GM20000 (cell line): ENCODE data around the gene HBM.

Source experiments
- DNase-seq: peaks from one replicate; pipeline ENCODE4 v3.0.0; 2012; ENCODE audit warnings: low spot score
- TF ChIP-seq, protein P1 (sequence below): IDR thresholded peaks from 2 replicates; pipeline ENCODE4 v1.5.1; 2012; ENCODE audit warnings: mild to moderate bottlenecking, control low read depth; ENCODE audit errors: extremely low read depth, missing control alignments

The HBM gene

DNA sequence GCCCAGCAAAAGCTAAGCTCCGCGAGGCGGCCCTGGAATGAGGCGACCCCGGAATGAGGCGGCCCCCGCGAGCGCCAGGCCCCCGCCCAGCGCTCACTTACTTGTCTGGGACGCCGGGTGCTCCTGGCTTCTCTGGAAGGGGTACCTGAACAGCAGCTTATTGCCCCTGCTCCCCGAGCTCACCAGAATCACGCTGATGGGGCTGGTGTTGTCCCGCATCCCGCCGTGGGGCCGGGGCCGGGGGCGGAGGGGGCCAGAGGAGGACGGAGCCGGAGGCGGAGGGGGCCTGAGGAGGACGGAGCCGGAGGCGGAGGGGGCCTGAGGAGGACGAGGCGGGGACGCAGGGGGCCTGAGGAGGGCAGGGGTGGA is 27.7 kb upstream of the HBM start:
- DNase-seq: peak; percentile 38
- TF ChIP-seq, protein P1, sequence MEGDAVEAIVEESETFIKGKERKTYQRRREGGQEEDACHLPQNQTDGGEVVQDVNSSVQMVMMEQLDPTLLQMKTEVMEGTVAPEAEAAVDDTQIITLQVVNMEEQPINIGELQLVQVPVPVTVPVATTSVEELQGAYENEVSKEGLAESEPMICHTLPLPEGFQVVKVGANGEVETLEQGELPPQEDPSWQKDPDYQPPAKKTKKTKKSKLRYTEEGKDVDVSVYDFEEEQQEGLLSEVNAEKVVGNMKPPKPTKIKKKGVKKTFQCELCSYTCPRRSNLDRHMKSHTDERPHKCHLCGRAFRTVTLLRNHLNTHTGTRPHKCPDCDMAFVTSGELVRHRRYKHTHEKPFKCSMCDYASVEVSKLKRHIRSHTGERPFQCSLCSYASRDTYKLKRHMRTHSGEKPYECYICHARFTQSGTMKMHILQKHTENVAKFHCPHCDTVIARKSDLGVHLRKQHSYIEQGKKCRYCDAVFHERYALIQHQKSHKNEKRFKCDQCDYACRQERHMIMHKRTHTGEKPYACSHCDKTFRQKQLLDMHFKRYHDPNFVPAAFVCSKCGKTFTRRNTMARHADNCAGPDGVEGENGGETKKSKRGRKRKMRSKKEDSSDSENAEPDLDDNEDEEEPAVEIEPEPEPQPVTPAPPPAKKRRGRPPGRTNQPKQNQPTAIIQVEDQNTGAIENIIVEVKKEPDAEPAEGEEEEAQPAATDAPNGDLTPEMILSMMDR: no peak

DNA sequence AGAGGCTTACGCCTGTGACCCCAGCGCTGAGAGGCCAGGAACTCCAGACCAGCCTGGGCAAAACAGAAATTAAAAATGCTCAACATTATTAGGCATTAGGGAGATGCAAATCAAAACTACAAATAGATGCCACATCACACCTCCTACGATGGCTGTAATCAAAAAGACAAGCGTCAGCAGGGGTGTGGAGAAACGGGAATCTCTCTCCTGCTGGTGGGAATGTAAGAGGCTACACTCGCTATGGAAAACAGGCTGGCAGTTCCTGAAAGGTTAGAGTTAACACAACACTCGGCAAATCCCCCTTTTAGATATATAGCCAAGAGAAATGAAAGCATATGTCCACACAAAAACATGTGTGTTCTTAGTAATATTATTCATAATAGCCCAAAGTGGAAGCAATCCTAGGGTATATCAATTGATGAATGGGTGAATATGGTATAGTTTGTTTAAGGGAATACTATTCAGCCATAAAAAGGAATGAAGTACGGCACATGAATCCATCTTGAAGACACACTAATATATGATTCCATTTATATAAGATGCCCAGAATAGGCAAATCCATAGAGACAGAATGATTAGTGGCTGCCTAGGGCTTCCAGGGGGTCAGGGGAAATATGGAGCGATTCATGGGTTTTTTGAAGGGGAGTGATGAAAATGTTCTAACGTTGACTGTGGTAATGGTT is 25.5 kb upstream of the HBM start:
- DNase-seq: no peak
- TF ChIP-seq, protein P1: no peak

DNA sequence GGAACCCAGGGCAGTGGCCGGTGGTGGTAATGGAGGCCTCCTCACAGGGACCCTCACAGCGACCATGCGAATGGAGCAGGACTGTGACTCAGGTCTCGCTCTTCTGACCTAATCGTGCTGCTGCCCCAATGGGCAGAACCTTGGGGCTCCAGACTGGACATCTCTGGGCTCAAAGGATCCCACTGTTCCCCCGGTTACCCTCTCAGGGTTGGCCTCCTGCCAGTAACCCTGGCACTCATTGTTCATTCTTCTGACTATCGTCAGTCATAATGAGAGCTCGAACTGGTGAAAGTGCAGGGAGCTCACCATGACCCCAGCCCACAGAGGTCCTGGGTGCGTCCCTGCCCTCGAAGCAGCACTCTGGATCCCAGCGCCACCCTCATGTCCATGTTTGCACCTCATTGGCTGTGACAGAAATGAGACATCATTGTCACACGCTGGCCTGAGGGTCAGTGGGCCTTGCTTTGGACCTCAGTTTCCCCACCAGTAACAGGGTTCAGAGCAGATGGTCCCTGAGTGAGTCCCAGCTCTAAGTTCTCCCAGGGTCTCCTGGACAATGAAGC is 23.3 kb upstream of the HBM start:
- DNase-seq: no peak
- TF ChIP-seq, protein P1: no peak

DNA sequence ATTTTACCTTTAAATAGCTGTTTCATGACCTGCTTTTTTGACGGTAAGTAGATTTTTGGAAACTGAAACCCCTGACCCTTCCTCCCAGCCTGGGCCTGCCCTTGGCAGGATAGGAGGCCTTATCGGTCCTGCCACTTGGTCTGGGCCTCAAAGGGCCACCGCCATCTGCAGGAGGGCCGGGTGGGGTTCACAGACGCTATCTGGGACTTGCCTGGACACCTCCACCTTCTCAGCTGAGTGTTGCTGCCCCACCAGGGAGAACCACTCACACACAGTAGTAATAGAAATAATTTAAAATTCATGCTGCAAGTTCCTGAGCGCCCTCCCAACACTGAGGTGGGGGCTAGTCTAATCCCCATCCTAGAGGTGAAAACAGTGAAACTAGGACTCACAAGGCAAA is 22.7 kb upstream of the HBM start:
- no peak for DNase-seq
- TF ChIP-seq, protein P1: no peak

DNA sequence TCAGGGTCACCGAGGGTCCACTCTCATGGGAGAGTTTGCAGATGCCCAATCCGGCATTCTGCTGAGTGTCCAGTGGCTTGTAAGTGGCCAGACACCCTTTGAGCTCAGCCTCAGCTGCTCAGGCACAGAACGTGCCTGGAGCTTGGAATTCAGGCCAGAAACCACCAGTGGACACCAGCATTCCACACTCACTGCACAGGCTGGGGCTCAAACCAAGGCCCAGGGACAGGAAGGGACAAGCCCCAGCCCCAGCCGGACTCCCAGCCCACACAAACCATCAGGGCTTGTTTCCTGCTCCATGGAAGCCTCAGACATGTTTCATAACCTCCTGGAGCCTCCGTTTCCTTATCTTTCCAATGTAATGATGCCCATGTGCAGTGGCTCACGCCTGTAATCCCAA is 22.3 kb upstream of the HBM start:
- DNase-seq: no peak

DNA sequence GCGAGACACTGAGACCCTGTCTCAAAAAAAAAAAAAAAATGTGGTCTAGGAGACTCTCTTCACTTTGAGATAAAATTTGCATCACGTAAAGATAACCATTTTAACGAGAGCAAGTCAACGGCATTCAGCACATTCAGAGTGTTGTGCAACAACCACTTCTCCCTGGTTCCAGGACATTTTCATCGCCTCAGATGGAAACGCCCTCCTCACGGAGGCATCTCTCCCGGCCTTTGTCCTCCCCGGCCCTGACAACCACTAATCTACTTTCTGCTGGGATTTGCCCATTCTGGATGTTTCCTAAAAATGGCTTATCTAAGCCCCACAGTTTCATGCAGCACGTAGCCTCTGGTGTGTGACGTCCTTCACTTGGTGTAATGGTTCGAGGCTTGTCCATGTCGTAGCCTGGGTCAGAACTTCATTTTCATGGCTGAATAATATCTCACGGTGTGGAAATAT is 21.0 kb upstream of the HBM start:
- TF ChIP-seq, protein P1: no peak
- no peak for DNase-seq

More for the DNA sequence above, 22.3 kb upstream of the HBM start:
- TF ChIP-seq, protein P1: no peak

DNA sequence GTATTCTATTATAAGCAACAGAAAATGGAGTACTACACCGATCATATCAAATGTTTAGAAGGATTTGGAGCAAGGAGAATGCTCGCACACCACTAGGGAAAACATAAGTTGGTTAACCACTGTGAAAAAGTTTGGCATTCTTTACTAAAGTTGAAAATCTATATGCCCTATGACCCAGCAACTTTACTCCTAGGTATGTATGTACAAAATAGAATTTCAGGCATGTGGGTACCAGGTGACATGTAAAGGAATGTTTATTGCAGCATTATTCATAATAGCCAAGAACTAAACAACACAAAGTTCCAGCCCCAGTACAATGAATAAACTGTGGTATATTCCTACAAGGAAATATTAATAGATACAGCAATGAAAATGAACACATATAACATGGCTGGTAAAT is 19.1 kb upstream of the HBM start:
- DNase-seq: no peak
- TF ChIP-seq, protein P1: no peak
